HEK293T (cell line): Measurements from ENCODE around the gene MLLT10.

Experiments
- BHLHE40 ChIP-seq: fragments of 450-650 bp; IDR thresholded peaks from 2 replicates; pipeline ENCODE4 v1.6.1; 2016; ENCODE audit warnings: mild to moderate bottlenecking, moderate library complexity, borderline replicate concordance
- FOXM1 ChIP-seq: fragments of 450-650 bp; IDR thresholded peaks from 2 replicates; pipeline ENCODE4 v1.6.1; 2017; ENCODE audit warnings: mild to moderate bottlenecking, borderline replicate concordance

DNA sequence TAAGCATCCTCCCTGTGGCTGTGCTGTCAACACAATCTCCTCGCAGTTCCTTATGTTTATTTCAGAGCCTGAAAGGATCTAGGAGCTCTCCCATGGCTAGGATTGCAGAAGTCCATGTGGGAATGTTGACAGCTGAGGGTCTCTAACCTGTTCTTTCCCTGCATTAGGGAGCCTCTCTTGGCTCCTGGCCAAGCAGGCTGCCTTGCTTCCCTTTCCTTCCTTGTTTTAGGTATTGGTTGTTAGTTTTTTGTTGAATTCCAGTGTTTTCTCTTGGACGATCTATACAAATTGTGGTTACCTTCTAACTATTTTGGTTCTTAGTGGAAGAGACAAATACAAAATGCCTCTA, 171.8 kb downstream of the MLLT10 start:
- TF ChIP-seq FOXM1 = no peak
- no peak for TF ChIP-seq BHLHE40
